ENCODE data around the gene UGT1A6.
"Not testable (repeated sequence)": the region's sequence is repeated elsewhere in the genome, so short reads cannot be mapped to it uniquely, and the experiment has no call there.

GRCh38 chr2:233655943-233656342 lies 36.7 kb upstream of the UGT1A6 start:
- not testable (repeated sequence) for TF ChIP-seq CTCF (conservative IDR thresholded peaks at IDR 0.05; ENCODE audit: low read depth, low read length); EZH2phosphoT487 (IDR thresholded peaks at IDR 0.05; ENCODE audit: borderline replicate concordance, low read length)

Measured in PC-3 (cell line).